Activated CD4-positive, alpha-beta T cell treated with anti-CD3 and anti-CD28 coated beads, Interleukin-2, amount 10 ng/mL, durations not matched to agents 24 days and 14 days (primary cell): ENCODE data around the gene DCAF17. TPM values are rescaled to one million over a fixed set of nuclear protein-coding genes. Genes with fewer than 3 reads are reported as not detected.

Experiments used
- DNase-seq: peaks from one replicate; pipeline ENCODE4 v3.0.0; 2022
- H3K27ac Mint-ChIP-seq: one replicate; pipeline ENCODE4 v1.8.0; 2022; ENCODE audit warnings: mild to moderate bottlenecking, mixed read lengths
- H3K27me3 Mint-ChIP-seq: one replicate; pipeline ENCODE4 v1.8.0; 2022; ENCODE audit warnings: mixed read lengths
- H3K36me3 Mint-ChIP-seq: one replicate; pipeline ENCODE4 v1.8.0; 2022; ENCODE audit warnings: low read depth, mild to moderate bottlenecking, mixed read lengths
- H3K4me1 Mint-ChIP-seq: one replicate; pipeline ENCODE4 v1.8.0; 2021; ENCODE audit warnings: mixed read lengths
- H3K4me3 Mint-ChIP-seq: one replicate; pipeline ENCODE4 v1.8.0; 2022; ENCODE audit warnings: mild to moderate bottlenecking, moderate library complexity, mixed read lengths
- H3K9me3 Mint-ChIP-seq: one replicate; pipeline ENCODE4 v1.8.0; 2021; ENCODE audit warnings: mixed read lengths
- intact Hi-C: fragments of 100-400 bp; cut with micrococcal nuclease; formaldehyde crosslinking; loops from one replicate; pipeline ENCODE4 v1.15.1; 2023
- total RNA-seq: library from RNA; stranded (reverse); gene quantifications from 2 replicates; pipeline ENCODE4 v1.2.3, GENCODE V29; 2022

DCAF17 gene, protein sequence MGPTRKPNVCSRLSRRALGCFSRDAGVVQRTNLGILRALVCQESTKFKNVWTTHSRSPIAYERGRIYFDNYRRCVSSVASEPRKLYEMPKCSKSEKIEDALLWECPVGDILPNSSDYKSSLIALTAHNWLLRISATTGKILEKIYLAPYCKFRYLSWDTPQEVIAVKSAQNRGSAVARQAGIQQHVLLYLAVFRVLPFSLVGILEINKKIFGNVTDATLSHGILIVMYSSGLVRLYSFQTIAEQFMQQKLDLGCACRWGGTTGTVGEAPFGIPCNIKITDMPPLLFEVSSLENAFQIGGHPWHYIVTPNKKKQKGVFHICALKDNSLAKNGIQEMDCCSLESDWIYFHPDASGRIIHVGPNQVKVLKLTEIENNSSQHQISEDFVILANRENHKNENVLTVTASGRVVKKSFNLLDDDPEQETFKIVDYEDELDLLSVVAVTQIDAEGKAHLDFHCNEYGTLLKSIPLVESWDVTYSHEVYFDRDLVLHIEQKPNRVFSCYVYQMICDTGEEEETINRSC
- total RNA-seq = 27.3 and 27.4 TPM in 2 replicates

DNA sequence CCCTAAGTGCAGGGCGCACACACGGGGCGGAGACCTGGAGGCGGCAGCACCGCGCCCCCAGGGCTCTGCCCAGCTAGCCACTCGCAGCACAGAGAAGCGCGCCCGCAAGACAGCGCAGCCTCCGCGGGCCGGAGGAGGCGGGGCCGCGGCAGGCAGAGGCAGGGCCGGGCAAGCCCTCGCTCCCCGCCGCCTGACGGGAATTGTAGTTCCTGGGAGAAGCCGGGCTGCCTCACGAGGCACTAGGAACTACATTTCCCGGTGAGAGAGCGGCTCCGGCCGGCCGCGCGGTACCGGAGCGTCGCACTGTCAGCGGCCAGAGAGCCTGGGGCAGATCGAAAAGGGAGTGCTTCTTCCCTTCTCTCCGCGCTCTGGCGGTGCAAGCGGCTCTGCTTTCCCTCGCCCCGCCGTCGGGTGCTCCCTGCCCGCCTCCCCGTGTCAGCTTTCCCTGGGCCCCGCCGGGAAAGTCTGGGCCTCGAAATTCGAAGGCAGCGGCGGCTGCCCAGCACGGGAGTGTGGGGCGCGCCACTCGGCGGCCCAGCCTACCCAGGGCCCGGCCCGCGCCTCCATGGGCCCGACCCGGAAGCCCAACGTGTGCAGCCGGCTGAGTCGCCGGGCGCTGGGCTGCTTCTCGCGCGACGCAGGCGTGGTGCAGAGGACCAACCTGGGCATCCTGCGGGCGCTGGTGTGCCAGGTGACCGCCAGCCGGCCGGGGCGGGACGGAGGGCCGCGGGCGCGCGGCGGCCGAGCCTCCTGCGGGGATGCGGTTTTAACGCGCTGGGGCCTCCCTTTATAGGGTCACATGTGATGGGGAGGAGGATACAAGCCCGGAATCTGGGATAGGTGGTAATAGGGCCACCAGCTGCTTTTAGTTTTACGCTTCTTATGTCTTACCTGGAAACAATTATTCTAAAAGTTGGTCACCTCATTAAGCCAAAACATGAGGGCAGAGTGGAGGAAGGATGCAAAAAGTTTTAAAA, at the start of gene DCAF17:
Gene DCAF17, plus strand, starts transcription at position 214 of the 977 bp plus-strand sequence. Its CDS starts 352 bp downstream, at position 566.
- intact Hi-C loops = loop anchor here (1.0 to 10.0 kb wide), 8 partner anchors 89 to 1120 kb away; partner anchors contain the start of genes GORASP2, PDK1 and TLK1
- H3K27me3 Mint-ChIP-seq = no peaks in the 10 kb centered on the region
- no peaks in the 10 kb centered on the region for H3K9me3 Mint-ChIP-seq
- peak; percentile 98 for DNase-seq
- H3K4me1 Mint-ChIP-seq = peaks cover 23% of the 10 kb centered on the region
- peak within 1 kb of the TSS; percentile 82 for H3K4me3 Mint-ChIP-seq
- H3K36me3 Mint-ChIP-seq = peaks cover 52% of the 10 kb centered on the region
- H3K27ac Mint-ChIP-seq = peak within 1 kb of the TSS; percentile 88

DNA sequence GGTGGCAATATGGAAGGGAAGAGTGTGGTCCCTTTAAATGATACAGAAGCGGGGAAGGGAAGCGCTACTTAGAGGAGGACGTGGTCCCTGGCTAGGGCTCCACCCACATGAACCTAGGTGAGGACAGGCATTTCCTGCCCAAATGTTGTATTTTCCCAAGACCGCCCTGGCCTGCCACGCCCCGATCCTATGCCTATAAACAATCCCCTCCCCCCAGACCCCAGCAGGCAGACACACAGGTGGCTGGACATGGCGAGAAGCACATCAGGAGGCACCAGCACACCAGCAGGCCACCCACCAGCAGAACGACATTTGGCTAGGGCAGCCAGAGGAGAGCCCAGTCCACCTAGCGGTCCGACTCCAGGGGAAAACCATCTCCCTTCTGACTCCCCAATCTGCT, 47.4 kb upstream of the DCAF17 start:
- H3K27ac Mint-ChIP-seq = no peak overlapping the region
- no peak for DNase-seq
- intact Hi-C loops = no loop called here
- no peaks in the 10 kb centered on the region for H3K27me3 Mint-ChIP-seq
- peaks cover 27% of the 10 kb centered on the region for H3K4me1 Mint-ChIP-seq
- no peak overlapping the region for H3K4me3 Mint-ChIP-seq
- no peaks in the 10 kb centered on the region for H3K9me3 Mint-ChIP-seq
- peaks cover 22% of the 10 kb centered on the region for H3K36me3 Mint-ChIP-seq

- peaks cover 22% of the 10 kb centered on the region for H3K36me3 Mint-ChIP-seq
- intact Hi-C loops = no loop called here
- H3K4me3 Mint-ChIP-seq = no peak overlapping the region
- peaks cover 28% of the 10 kb centered on the region for H3K4me1 Mint-ChIP-seq
- no peaks in the 10 kb centered on the region for H3K9me3 Mint-ChIP-seq
- no peaks in the 10 kb centered on the region for H3K27me3 Mint-ChIP-seq
- DNase-seq = no peak
- no peak overlapping the region for H3K27ac Mint-ChIP-seq
Measured at GRCh38 chr2:171387052-171387451, 47.0 kb upstream of the DCAF17 start.

GRCh38 chr2:171389325-171389724, 44.7 kb upstream of the DCAF17 start:
- Mint-ChIP-seq H3K27me3 (no peaks in the 10 kb centered on the region), H3K9me3 (no peaks in the 10 kb centered on the region), H3K27ac (peak overlapping the region; percentile 30), H3K4me3 (no peak overlapping the region), H3K36me3 (peaks cover 17% of the 10 kb centered on the region), H3K4me1 (peaks cover 33% of the 10 kb centered on the region)
- DNase-seq = no peak
- intact Hi-C loops = no loop called here

DNA sequence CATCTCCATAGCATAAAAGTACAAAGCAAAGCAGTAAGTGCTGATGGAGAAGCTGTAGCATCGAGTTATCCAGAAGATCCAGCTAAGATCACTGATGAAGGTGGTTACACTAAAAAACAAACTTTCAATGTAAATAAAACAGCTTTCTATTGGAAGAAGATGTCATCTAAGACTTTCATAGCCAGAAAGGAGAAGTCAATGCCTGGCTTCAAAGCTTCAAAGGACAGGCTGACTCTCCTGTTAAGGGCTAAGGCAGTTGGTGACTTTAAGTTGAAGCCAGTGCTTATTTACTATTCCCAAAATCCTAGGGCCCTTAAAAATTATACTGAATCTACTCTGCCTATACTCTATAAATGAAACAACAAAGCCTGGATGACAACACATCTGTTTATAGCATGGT, 44.2 kb upstream of the DCAF17 start:
- Mint-ChIP-seq H3K27ac (peak overlapping the region; percentile 30), H3K36me3 (peaks cover 17% of the 10 kb centered on the region), H3K4me1 (peaks cover 33% of the 10 kb centered on the region), H3K4me3 (no peak overlapping the region), H3K27me3 (no peaks in the 10 kb centered on the region), H3K9me3 (no peaks in the 10 kb centered on the region)
- intact Hi-C loops = no loop called here
- DNase-seq = no peak

DNA sequence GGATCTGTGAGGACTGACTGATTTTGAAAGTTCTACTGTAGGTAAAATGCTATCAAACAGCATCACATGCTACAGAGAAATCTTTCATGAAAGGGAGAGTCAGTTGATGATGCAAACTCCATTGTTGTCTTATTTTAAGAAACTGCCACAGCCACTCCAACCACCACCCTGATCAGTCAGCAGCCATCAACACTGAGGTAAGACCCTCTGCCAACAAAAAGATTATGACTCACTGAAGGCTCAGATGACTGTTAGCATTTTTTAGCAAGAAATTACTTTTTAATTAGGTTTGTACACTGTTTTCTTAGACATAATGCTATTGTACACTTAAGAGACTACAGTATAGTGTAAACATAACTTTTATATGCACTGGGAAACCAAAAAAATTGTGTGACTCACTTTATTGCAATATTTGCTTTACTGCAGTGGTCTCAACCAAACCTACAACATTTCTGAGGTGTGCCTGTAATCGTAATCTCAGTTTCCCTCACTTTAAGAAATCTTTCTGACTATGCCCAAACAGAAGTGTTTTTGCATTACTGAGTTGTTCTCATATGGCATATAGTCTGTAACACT, 43.0 kb upstream of the DCAF17 start:
- Mint-ChIP-seq H3K9me3 (no peaks in the 10 kb centered on the region), H3K36me3 (peaks cover 14% of the 10 kb centered on the region), H3K4me3 (no peak overlapping the region), H3K27ac (peak overlapping the region; percentile 43), H3K27me3 (no peaks in the 10 kb centered on the region), H3K4me1 (peaks cover 30% of the 10 kb centered on the region)
- intact Hi-C loops = no loop called here
- no peak for DNase-seq

- Mint-ChIP-seq H3K36me3 (peaks cover 14% of the 10 kb centered on the region), H3K9me3 (no peaks in the 10 kb centered on the region), H3K27ac (peak overlapping the region; percentile 54), H3K27me3 (no peaks in the 10 kb centered on the region), H3K4me1 (peaks cover 28% of the 10 kb centered on the region), H3K4me3 (no peak overlapping the region)
- no peak for DNase-seq
- intact Hi-C loops = no loop called here
Measured at GRCh38 chr2:171391532-171391931, 42.5 kb upstream of the DCAF17 start.

DNA sequence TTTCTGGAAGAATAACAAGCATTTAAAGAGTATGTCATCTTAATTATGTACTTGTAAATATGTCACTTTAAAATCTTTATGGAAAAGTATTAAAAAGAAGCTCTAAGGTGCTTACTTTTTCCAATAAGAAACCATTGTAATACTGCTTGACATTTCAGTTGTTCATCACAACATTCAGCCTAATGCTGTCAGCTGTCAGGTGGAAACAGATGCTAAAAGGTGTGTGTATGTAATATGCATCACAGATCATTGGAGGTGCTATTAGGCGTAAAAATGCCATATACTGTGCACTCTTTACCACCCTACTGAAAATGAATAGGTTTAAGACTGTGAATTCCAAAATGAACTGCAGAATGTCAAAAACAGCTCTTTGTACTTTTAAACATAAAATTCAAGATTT, 40.5 kb upstream of the DCAF17 start:
- no peak overlapping the region for H3K27ac Mint-ChIP-seq
- no peaks in the 10 kb centered on the region for H3K27me3 Mint-ChIP-seq
- DNase-seq = no peak
- intact Hi-C loops = no loop called here
- peaks cover 14% of the 10 kb centered on the region for H3K36me3 Mint-ChIP-seq
- H3K4me1 Mint-ChIP-seq = peaks cover 22% of the 10 kb centered on the region
- no peak overlapping the region for H3K4me3 Mint-ChIP-seq
- peaks cover 4% of the 10 kb centered on the region for H3K9me3 Mint-ChIP-seq

- DNase-seq = no peak
Measured at GRCh38 chr2:171394164-171394740, 39.8 kb upstream of the DCAF17 start.

GRCh38 chr2:171399292-171399691, 34.7 kb upstream of the DCAF17 start:
- H3K27ac Mint-ChIP-seq = no peak overlapping the region
- H3K36me3 Mint-ChIP-seq = peaks cover 22% of the 10 kb centered on the region
- H3K4me1 Mint-ChIP-seq = peaks cover 13% of the 10 kb centered on the region
- no peak overlapping the region for H3K4me3 Mint-ChIP-seq
- DNase-seq = no peak
- intact Hi-C loops = no loop called here
- no peaks in the 10 kb centered on the region for H3K27me3 Mint-ChIP-seq
- H3K9me3 Mint-ChIP-seq = peaks cover 26% of the 10 kb centered on the region

More at GRCh38 chr2:171394164-171394740, 39.8 kb upstream of the DCAF17 start:
- Mint-ChIP-seq H3K4me1 (peaks cover 26% of the 10 kb centered on the region), H3K27me3 (no peaks in the 10 kb centered on the region), H3K9me3 (peaks cover 4% of the 10 kb centered on the region), H3K36me3 (peaks cover 16% of the 10 kb centered on the region), H3K4me3 (no peak overlapping the region), H3K27ac (no peak overlapping the region)
- intact Hi-C loops = no loop called here

- Mint-ChIP-seq H3K36me3 (peaks cover 29% of the 10 kb centered on the region), H3K4me3 (no peak overlapping the region), H3K9me3 (peaks cover 33% of the 10 kb centered on the region), H3K4me1 (peaks cover 17% of the 10 kb centered on the region), H3K27me3 (no peaks in the 10 kb centered on the region), H3K27ac (no peak overlapping the region)
- DNase-seq = no peak
- intact Hi-C loops = no loop called here
Measured at GRCh38 chr2:171400395-171400794, 33.6 kb upstream of the DCAF17 start.

GRCh38 chr2:171401947-171402346, 32.1 kb upstream of the DCAF17 start:
- Mint-ChIP-seq H3K27ac (no peak overlapping the region), H3K27me3 (no peaks in the 10 kb centered on the region), H3K4me3 (no peak overlapping the region), H3K4me1 (peaks cover 23% of the 10 kb centered on the region), H3K9me3 (peaks cover 39% of the 10 kb centered on the region), H3K36me3 (peaks cover 34% of the 10 kb centered on the region)
- no peak for DNase-seq
- intact Hi-C loops = no loop called here

DNA sequence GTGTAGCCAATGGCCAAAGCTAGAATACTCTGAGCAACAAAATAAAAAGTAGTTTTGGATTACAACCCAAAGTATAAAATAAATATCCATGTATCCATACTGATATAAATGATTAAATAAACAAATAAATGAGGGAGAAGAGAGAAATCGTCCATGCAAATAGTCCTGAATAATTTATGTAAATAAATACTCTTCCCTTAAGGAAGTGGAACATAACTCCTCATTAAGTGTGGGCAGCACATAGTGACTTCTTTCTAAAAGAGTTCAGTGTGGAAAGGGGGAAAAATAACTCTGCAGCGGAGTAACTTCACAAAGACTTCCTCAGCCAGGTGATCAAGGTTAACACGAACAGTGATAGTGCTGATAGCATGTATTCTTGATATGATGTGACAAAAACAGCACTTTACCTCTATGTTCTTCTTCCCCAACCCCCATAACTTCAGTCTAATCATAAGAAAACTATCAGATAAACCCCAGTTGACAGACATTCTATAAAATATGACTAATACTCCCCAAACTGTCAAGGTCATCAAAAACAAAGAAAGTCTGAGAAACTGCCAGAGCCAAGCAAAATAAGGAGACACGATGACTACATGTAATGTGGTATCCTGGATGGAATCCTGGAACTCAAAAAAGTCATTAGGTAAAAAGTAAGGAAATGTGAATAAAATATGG, 31.0 kb upstream of the DCAF17 start:
- Mint-ChIP-seq H3K4me3 (no peak overlapping the region), H3K4me1 (peaks cover 25% of the 10 kb centered on the region), H3K27me3 (no peaks in the 10 kb centered on the region), H3K27ac (no peak overlapping the region), H3K36me3 (peaks cover 35% of the 10 kb centered on the region), H3K9me3 (peaks cover 38% of the 10 kb centered on the region)
- intact Hi-C loops = no loop called here
- no peak for DNase-seq
